Hepatocyte (in vitro differentiated cells): ENCODE results near the gene C15orf62. TPM values are rescaled to one million over a fixed set of nuclear protein-coding genes. Genes with fewer than 3 reads are reported as not detected.

Experiments
- DNase-seq: peaks from one replicate; pipeline ENCODE4 v3.0.0-alpha.2; 2016; ENCODE audit warnings: low spot score
- H2AFZ ChIP-seq: fragments of 200-600 bp; sonication (generic); 2 replicates; pipeline ENCODE4 v1.6.0; 2016; ENCODE audit warnings: antibody characterized with exemption, mild to moderate bottlenecking
- H3K27ac ChIP-seq: fragments of 200-600 bp; sonication (generic); 2 replicates; pipeline ENCODE4 v1.5.1; 2016; ENCODE audit warnings: mild to moderate bottlenecking
- H3K27me3 ChIP-seq: fragments of 200-600 bp; sonication (generic); 2 replicates; pipeline ENCODE4 v1.6.1; 2016
- H3K36me3 ChIP-seq: fragments of 200-600 bp; sonication (generic); replicated peaks from 2 replicates; pipeline ENCODE4 v1.5.1; 2016; ENCODE audit warnings: low read depth; ENCODE audit not compliant: insufficient read depth
- H3K4me1 ChIP-seq: fragments of 200-600 bp; sonication (generic); 2 replicates; pipeline ENCODE4 v1.5.1; 2016; ENCODE audit warnings: mild to moderate bottlenecking, moderate library complexity; ENCODE audit not compliant: insufficient read depth
- H3K4me2 ChIP-seq: fragments of 200-600 bp; sonication (generic); 2 replicates; pipeline ENCODE4 v1.6.0; 2016
- H3K4me3 ChIP-seq: fragments of 200-600 bp; sonication (generic); 2 replicates; pipeline ENCODE4 v1.5.1; 2016; ENCODE audit warnings: mild to moderate bottlenecking
- H3K79me2 ChIP-seq: fragments of 200-600 bp; sonication (generic); 2 replicates; pipeline ENCODE4 v1.6.0; 2017; ENCODE audit warnings: mild to moderate bottlenecking
- H3K9me2 ChIP-seq: fragments of 200-600 bp; sonication (generic); replicated peaks from 2 replicates; pipeline ENCODE4 v1.6.0; 2017; ENCODE audit warnings: mild to moderate bottlenecking; ENCODE audit not compliant: insufficient read depth
- H3K9me3 ChIP-seq: fragments of 200-600 bp; sonication (generic); 2 replicates; pipeline ENCODE4 v1.5.1; 2016; ENCODE audit warnings: low read depth, mild to moderate bottlenecking
- H4K20me1 ChIP-seq: fragments of 200-600 bp; sonication (generic); 2 replicates; pipeline ENCODE4 v1.6.0; 2016; ENCODE audit warnings: mild to moderate bottlenecking; ENCODE audit not compliant: insufficient read depth, poor library complexity, severe bottlenecking
- CTCF ChIP-seq: fragments of 200-600 bp; sonication (generic); IDR thresholded peaks from 2 replicates; pipeline ENCODE4 v1.5.1; 2016; ENCODE audit warnings: antibody characterized with exemption, mild to moderate bottlenecking; ENCODE audit not compliant: poor library complexity
- EZH2 ChIP-seq: fragments of 200-600 bp; sonication (generic); IDR thresholded peaks from 2 replicates; pipeline ENCODE4 v1.6.1; 2016; ENCODE audit warnings: antibody characterized with exemption, mild to moderate bottlenecking, borderline replicate concordance
- EZH2phosphoT487 ChIP-seq: fragments of 200-600 bp; sonication (generic); IDR thresholded peaks from one replicate; pipeline ENCODE4 v1.6.1; 2018; ENCODE audit warnings: antibody characterized with exemption, mild to moderate bottlenecking, low read depth, moderate library complexity; ENCODE audit not compliant: unreplicated experiment, severe bottlenecking
- WGBS: methylation state at CpG from one replicate; pipeline ENCODE4 v1.1.6; 2016; ENCODE audit warnings: low lambda C conversion rate; ENCODE audit errors: missing lambda C conversion rate; 5-methylcytosine and 5-hydroxymethylcytosine counted together
- polyA plus RNA-seq: library from polyadenylated mRNA; unstranded; fragments of >200 nt; fragmentation: Nextera tagmentation; extraction: Ambion mirVana; gene quantifications from 2 replicates; pipeline ENCODE4 v1.2.1, GENCODE V29; 2016
- total RNA-seq: library from RNA; depleted of rRNA; stranded (reverse); fragments of >200 nt; gene quantifications from 2 replicates; pipeline ENCODE4 v1.2.3, GENCODE V29; 2014

Gene C15orf62
- total and polyA plus RNA-seq, 2 experiments from 2014 or later, result 0.43 to 0.97 TPM

GRCh38 chr15:40737048-40737447 lies 32.7 kb upstream of the C15orf62 start:
- Histone ChIP-seq H2AFZ (no peak overlapping the region), H3K27me3 (no peaks in the 10 kb centered on the region), H3K9me3 (no peaks in the 10 kb centered on the region), H3K27ac (no peak overlapping the region), H4K20me1 (no peaks in the 10 kb centered on the region), H3K9me2 (no peaks in the 10 kb centered on the region), H3K4me1 (no peaks in the 10 kb centered on the region), H3K4me2 (no peak overlapping the region), H3K4me3 (no peak overlapping the region), H3K36me3 (no peaks in the 10 kb centered on the region), H3K79me2 (no peaks in the 10 kb centered on the region)
- no peak for TF ChIP-seq EZH2phosphoT487
- WGBS, result 93% methylated on average over 3 of the region's 3 CpGs
- DNase-seq, result no peak

GRCh38 chr15:40739047-40739446 lies 30.7 kb upstream of the C15orf62 start:
- H3K36me3 ChIP-seq, result no peaks in the 10 kb centered on the region

GRCh38 chr15:40739854-40740253 lies 29.9 kb upstream of the C15orf62 start:
- Histone ChIP-seq H3K4me2 (no peak overlapping the region), H3K27me3 (no peaks in the 10 kb centered on the region), H3K27ac (no peak overlapping the region), H3K4me1 (no peaks in the 10 kb centered on the region), H4K20me1 (no peaks in the 10 kb centered on the region), H3K36me3 (no peaks in the 10 kb centered on the region), H3K4me3 (no peak overlapping the region), H3K9me3 (no peaks in the 10 kb centered on the region), H3K79me2 (no peaks in the 10 kb centered on the region), H2AFZ (no peak overlapping the region), H3K9me2 (no peaks in the 10 kb centered on the region)
- DNase-seq, result no peak
- 83% methylated on average over 2 of the region's 2 CpGs for WGBS
- no peak for TF ChIP-seq EZH2phosphoT487
- TF ChIP-seq EZH2, result no peak
- TF ChIP-seq CTCF, result no peak

More at GRCh38 chr15:40739047-40739446, 30.7 kb upstream of the C15orf62 start:
- no peaks in the 10 kb centered on the region for H4K20me1 ChIP-seq
- H3K79me2 ChIP-seq, result no peaks in the 10 kb centered on the region
- H3K4me3 ChIP-seq, result no peak overlapping the region
- H3K4me1 ChIP-seq, result no peaks in the 10 kb centered on the region
- H2AFZ ChIP-seq, result no peak overlapping the region
- no peak overlapping the region for H3K27ac ChIP-seq
- H3K9me2 ChIP-seq, result no peaks in the 10 kb centered on the region
- no peak overlapping the region for H3K4me2 ChIP-seq
- H3K9me3 ChIP-seq, result no peaks in the 10 kb centered on the region
- no peak for DNase-seq
- no peaks in the 10 kb centered on the region for H3K27me3 ChIP-seq
- 45% methylated on average over 2 of the region's 2 CpGs for WGBS
- TF ChIP-seq EZH2 (no peak), EZH2phosphoT487 (no peak), CTCF (no peak)

- H3K27ac ChIP-seq, result peak overlapping the region; percentile 54
- H3K27me3 ChIP-seq, result no peaks in the 10 kb centered on the region
- H2AFZ ChIP-seq, result no peak overlapping the region
- no peak overlapping the region for H3K4me2 ChIP-seq
- H3K9me3 ChIP-seq, result no peaks in the 10 kb centered on the region
- TF ChIP-seq EZH2phosphoT487, result no peak
- no peak for TF ChIP-seq CTCF
- no peak for TF ChIP-seq EZH2
- no peaks in the 10 kb centered on the region for H4K20me1 ChIP-seq
- WGBS, result 86% methylated on average over 2 of the region's 2 CpGs
- peaks cover 5% of the 10 kb centered on the region for H3K79me2 ChIP-seq
- H3K4me1 ChIP-seq, result peaks cover 8% of the 10 kb centered on the region
- DNase-seq, result no peak
- H3K9me2 ChIP-seq, result no peaks in the 10 kb centered on the region
- no peak overlapping the region for H3K4me3 ChIP-seq
- H3K36me3 ChIP-seq, result no peaks in the 10 kb centered on the region
These were observed 26.3 kb upstream of the C15orf62 start for GRCh38 chr15:40743485-40743901.
